Stimulated activated CD8-positive, alpha-beta memory T cell treated with anti-CD3 and anti-CD28 coated beads, Interleukin-12 subunit alpha, Interleukin-12 subunit beta, amount 100 ng/mL, for 4 hours (primary cell): ENCODE measurements around the gene ADCY10.

ENCODE experiments used
- DNase-seq: peaks from one replicate; pipeline ENCODE4 v3.0.0-alpha.2; 2020; ENCODE audit warnings: low read depth

The ADCY10 gene

GRCh38 chr1:167781558-167781957 is 132.4 kb downstream of the ADCY10 start:
- no peak for DNase-seq

- DNase-seq: no peak
These were observed 136.7 kb downstream of the ADCY10 start for GRCh38 chr1:167777269-167777650.

- DNase-seq: no peak
These were observed 137.2 kb downstream of the ADCY10 start for GRCh38 chr1:167776616-167777268.

DNA sequence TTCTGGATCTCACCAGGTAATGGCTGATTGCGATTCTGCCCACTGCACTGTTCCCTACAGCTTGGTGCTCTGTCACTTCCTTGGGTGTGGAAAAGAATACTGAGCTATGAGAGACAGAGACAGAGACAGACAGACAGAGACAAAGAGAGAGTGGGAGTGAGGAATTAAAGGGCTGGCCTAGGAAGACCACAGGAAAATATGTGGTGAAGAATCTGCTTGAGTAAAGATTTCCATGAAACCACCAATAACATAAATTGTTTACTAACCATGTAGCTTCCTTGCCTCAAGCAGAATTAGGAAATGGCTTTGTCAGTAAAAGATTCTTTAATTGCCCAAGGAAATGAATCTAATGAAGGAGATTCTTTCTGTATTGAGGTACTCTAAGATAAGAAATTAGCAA is 137.8 kb downstream of the ADCY10 start:
- DNase-seq: no peak

- DNase-seq: no peak
These were observed 138.8 kb downstream of the ADCY10 start for GRCh38 chr1:167775178-167775577.

- DNase-seq: no peak
These were observed 139.2 kb downstream of the ADCY10 start for GRCh38 chr1:167774710-167775109.

GRCh38 chr1:167773516-167773915 is 140.4 kb downstream of the ADCY10 start:
- DNase-seq: no peak

DNA sequence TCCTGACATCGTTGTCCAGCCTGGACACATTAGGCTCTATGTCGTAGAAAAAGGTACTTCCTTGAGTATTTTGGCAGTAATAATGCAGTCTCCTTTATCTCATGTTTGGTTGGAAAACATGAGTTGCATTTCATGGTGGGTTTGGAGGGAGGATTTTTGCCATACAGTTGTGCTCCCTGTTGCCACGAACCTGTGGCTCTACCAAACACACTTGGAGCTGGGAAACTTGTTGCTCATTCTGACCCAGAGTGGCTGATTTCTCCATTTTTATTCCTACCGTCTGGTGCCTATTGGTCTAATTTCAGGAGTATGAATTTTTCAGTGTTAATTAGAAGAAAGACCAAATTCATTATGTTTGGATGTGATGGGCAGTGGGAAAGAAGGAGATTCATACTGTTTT is 141.5 kb downstream of the ADCY10 start:
- no peak for DNase-seq

DNA sequence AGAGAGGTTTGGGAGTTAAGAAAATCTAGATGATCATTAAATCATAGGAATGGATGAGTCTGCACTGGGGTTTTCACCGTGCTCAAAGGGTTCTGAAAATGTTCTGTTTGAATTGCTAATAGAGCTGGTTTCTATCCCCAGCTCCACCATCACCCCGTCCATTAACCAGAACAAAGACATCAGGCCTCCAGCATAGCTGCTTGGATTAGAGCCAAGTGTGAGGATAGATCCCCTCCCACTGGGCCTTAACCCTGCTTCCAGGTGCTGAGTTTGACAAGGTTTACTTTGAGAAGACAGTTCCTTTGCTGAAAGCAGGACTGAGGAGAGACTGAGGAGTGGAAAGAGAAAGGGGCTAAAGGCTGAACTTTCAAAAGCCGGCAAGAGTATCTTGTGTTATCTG is 143.8 kb downstream of the ADCY10 start:
- no peak for DNase-seq

GRCh38 chr1:167767761-167768160 is 146.2 kb downstream of the ADCY10 start:
- DNase-seq: no peak

- DNase-seq: no peak
These were observed 147.4 kb downstream of the ADCY10 start for GRCh38 chr1:167766538-167766937.

- no peak for DNase-seq
These were observed 148.4 kb downstream of the ADCY10 start for GRCh38 chr1:167765496-167765895.

GRCh38 chr1:167764458-167765330 is 149.2 kb downstream of the ADCY10 start:
- DNase-seq: no peak

- DNase-seq: no peak
These were observed 150.3 kb downstream of the ADCY10 start for GRCh38 chr1:167763525-167764220.

DNA sequence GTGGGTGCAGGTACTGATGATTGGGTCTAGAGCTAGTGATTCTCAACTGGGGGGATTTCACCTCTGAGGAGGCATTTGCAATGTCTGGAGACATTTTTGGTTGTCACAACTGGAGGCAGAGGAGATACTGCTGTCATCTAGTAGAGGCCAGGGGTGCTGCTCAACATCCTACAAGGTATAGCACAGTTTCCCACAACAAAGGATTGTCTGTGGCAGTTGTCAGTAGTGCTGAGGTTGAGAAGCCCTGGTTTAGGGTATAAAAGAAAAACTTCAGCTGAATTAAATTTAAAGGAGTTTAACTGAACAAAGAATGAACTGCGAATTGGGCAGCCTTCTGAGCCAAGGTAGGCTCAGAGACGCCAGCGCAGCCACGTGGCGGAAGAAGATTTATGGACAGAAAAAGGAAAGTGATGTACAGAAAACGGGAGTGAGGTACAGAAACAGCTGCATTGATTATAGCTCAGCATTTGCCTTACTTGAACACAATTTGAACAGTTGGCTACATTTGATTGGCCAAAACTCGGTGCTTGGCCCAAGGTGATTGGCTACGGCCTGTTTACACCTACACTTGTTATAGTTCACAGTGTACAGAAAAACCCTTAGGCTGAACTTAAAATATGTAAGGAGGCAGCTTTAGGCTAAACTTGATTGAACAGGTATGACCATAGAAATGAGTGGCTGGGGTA is 151.7 kb downstream of the ADCY10 start:
- DNase-seq: no peak

DNA sequence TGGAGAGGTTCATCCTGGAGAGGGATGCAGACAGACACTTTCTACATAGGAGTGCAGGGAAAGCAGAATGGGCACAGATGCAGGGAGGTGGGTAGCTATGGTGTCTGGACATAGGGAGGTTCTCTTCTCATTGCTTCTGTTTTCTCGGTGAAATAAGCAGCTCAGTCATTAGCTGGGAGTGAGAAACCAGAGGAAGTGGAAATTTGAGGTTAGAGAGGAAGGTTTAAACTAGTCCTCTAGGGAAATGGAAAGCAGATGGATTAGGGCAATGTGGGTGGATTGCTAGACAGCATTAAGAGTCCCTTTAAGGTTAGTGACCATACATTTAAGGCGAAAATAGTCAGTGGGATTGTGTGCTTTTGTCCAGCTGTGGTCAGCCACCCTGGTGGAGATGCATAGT is 152.5 kb downstream of the ADCY10 start:
- DNase-seq: no peak
